Smooth muscle cell (in vitro differentiated cells): ENCODE results near the gene ADORA2B. TPM values are rescaled to one million over a fixed set of nuclear protein-coding genes. Genes with fewer than 3 reads are reported as not detected.
"Not testable (repeated sequence)": the region's sequence is repeated elsewhere in the genome, so short reads cannot be mapped to it uniquely, and the experiment has no call there.

Experiments
- DNase-seq: peaks from one replicate; lab custom pipeline; 2025; ENCODE audit not compliant: unreplicated experiment; lab: John Stamatoyannopoulos, UW
- H2AFZ ChIP-seq: fragments of 200-600 bp; sonication (generic); 2 replicates; pipeline ENCODE4 v1.6.0; 2016; ENCODE audit warnings: antibody characterized with exemption, low read depth, mild to moderate bottlenecking
- H3F3A ChIP-seq: fragments of 200-600 bp; sonication (generic); 2 replicates; pipeline ENCODE4 v1.6.0; 2017; ENCODE audit warnings: antibody characterized with exemption, low read depth
- H3K27ac ChIP-seq: fragments of 200-600 bp; sonication (generic); 2 replicates; pipeline ENCODE4 v1.5.1; 2016; ENCODE audit warnings: low read depth, mild to moderate bottlenecking
- H3K27me3 ChIP-seq: fragments of 200-600 bp; sonication (generic); 2 replicates; pipeline ENCODE4 v1.6.1; 2016; ENCODE audit warnings: low read depth, mild to moderate bottlenecking
- H3K36me3 ChIP-seq: fragments of 200-600 bp; sonication (generic); 2 replicates; pipeline ENCODE4 v1.5.1; 2016; ENCODE audit warnings: low read depth
- H3K4me1 ChIP-seq: fragments of 200-600 bp; sonication (generic); 2 replicates; pipeline ENCODE4 v1.5.1; 2016; ENCODE audit warnings: low read depth
- H3K4me2 ChIP-seq: fragments of 200-600 bp; sonication (generic); 2 replicates; pipeline ENCODE4 v1.6.0; 2016; ENCODE audit warnings: mild to moderate bottlenecking
- H3K4me3 ChIP-seq: fragments of 200-600 bp; sonication (generic); 2 replicates; pipeline ENCODE4 v1.5.1; 2016; ENCODE audit warnings: mild to moderate bottlenecking
- H3K79me2 ChIP-seq: fragments of 200-600 bp; sonication (generic); 2 replicates; pipeline ENCODE4 v1.6.0; 2016; ENCODE audit warnings: low read depth, mild to moderate bottlenecking
- H3K9ac ChIP-seq: fragments of 200-600 bp; sonication (generic); 2 replicates; pipeline ENCODE4 v1.6.0; 2016; ENCODE audit warnings: low read depth
- H3K9me3 ChIP-seq: fragments of 200-600 bp; sonication (generic); replicated peaks from 2 replicates; pipeline ENCODE4 v1.5.1; 2016; ENCODE audit warnings: low read depth
- H4K20me1 ChIP-seq: fragments of 200-600 bp; sonication (generic); 2 replicates; pipeline ENCODE4 v1.6.0; 2016; ENCODE audit warnings: low read depth
- CTCF ChIP-seq: fragments of 200-600 bp; sonication (generic); IDR thresholded peaks from 2 replicates; pipeline ENCODE4 v1.5.1; 2017; ENCODE audit warnings: borderline replicate concordance, mild to moderate bottlenecking, antibody characterized with exemption; ENCODE audit not compliant: insufficient read depth, poor library complexity, severe bottlenecking
- WGBS: methylation state at CpG from one replicate; pipeline ENCODE4 v1.1.7; 2016; ENCODE audit warnings: low lambda C conversion rate; 5-methylcytosine and 5-hydroxymethylcytosine counted together
- polyA plus RNA-seq: library from polyadenylated mRNA; unstranded; fragments of >200 nt; fragmentation: Nextera tagmentation; extraction: Ambion mirVana; gene quantifications from 2 replicates; pipeline ENCODE4 v1.2.1, GENCODE V29; 2016
- total RNA-seq: library from RNA; depleted of rRNA; stranded (reverse); fragments of >200 nt; gene quantifications from 2 replicates; pipeline ENCODE4 v1.2.3, GENCODE V29; 2014

The ADORA2B gene
- total and polyA plus RNA-seq, 2 experiments from 2014 or later: 14.2 to 17.0 TPM

DNA sequence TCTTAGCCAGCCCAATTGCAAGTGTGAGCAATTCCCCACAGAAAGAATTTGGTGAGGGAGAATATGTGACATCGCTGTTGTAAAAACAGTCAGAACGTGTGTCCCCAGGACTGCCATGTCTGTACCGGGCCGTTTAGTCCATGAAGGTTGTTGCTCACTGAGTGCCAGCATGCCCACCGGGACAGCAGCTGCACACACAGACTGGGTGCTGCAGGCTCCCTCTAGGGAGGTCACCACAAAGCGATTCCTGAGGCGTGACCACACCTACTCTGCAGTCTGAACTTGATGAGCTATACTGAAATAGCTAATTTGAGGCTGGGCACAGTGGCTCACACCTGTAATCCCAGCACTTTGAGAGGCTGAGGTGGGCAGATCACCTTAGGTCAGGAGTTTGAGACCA is 44.1 kb upstream of the ADORA2B start:
- H3F3A ChIP-seq: no peaks in the 10 kb centered on the region
- no peaks in the 10 kb centered on the region for H3K27me3 ChIP-seq
- no peak overlapping the region for H3K4me2 ChIP-seq
- no peak overlapping the region for H2AFZ ChIP-seq
- no peak overlapping the region for H3K27ac ChIP-seq
- no peak for TF ChIP-seq CTCF
- H4K20me1 ChIP-seq: no peaks in the 10 kb centered on the region
- no peaks in the 10 kb centered on the region for H3K36me3 ChIP-seq
- no peak for DNase-seq
- 86% methylated on average over 7 of the region's 7 CpGs for WGBS
- no peaks in the 10 kb centered on the region for H3K9me3 ChIP-seq
- H3K4me1 ChIP-seq: no peaks in the 10 kb centered on the region
- no peak overlapping the region for H3K4me3 ChIP-seq
- no peak overlapping the region for H3K9ac ChIP-seq
- H3K79me2 ChIP-seq: no peaks in the 10 kb centered on the region

DNA sequence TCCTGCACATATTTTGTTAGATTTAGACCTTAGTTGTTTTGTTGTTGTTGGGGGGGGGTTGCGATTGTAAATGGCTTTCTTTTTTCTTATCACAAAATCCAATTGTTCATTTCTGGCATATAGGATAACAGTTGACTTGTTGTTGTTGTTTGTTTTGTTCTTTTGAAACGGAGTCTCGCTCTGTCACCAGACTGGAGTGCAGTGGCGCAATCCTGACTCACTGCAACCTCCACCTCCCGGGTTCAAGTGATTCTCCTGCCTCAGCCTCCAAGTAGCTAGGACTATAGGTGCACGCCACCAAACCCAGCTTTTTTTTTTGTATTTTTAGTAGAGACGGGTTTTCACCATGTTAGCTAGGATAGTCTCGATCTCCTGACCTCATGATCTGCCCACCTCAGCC is 39.7 kb upstream of the ADORA2B start:
- not testable (repeated sequence) for H3K27me3 ChIP-seq, H3K36me3 ChIP-seq, H3K27ac ChIP-seq, H3K4me3 ChIP-seq, H4K20me1 ChIP-seq, DNase-seq, H3K9ac ChIP-seq, H3K4me2 ChIP-seq, H3K9me3 ChIP-seq, H3K4me1 ChIP-seq, H3K79me2 ChIP-seq, H3F3A ChIP-seq, H2AFZ ChIP-seq
- WGBS: 93% methylated on average over 8 of the region's 8 CpGs

DNA sequence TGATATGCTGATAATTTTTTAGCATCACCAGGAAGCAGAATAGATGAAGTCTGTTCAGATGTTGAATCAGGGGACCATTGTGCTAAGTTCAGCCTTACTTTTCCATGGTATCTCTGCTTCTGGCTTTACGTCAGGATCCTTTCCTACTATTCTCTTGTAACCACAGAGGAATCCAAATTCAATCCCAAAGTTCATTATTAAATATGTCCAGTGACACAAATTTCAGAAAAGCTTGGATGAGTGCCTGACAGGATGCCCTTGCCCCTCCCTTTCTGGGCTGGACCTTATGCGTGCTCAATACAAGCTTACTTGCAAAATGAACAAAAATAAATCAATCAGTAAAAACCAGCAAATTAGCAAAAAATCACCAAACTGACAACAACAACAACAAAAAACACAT is 37.6 kb upstream of the ADORA2B start:
- Histone ChIP-seq H4K20me1 (no peaks in the 10 kb centered on the region), H3K79me2 (no peaks in the 10 kb centered on the region), H3K27me3 (no peaks in the 10 kb centered on the region), H3K9ac (no peak overlapping the region), H3K27ac (no peak overlapping the region), H3F3A (no peaks in the 10 kb centered on the region), H3K4me3 (no peak overlapping the region), H3K36me3 (no peaks in the 10 kb centered on the region), H3K4me2 (no peak overlapping the region), H3K4me1 (no peaks in the 10 kb centered on the region), H2AFZ (no peak overlapping the region), H3K9me3 (no peaks in the 10 kb centered on the region)
- no peak for TF ChIP-seq CTCF
- no peak for DNase-seq
- WGBS: 100% methylated on average over 2 of the region's 2 CpGs

DNA sequence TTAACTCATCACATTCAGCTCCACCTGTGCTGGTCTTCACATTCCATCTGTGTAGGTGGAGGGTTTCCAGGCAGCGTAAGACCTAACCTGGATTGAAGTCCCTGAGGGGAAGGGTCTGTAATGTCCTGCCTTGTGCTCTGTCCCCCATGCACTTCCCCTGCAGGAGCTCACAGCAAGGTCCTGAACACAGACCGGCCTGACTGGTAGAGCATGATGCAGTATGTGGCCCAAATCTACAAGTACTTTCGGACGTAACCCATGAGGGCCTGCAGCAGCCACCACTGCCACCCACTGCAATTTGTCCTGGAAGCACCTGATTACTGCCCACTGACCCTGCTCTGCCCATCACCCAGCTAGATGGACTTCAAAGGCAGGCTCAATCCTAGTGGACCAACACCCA is 36.6 kb upstream of the ADORA2B start:
- Histone ChIP-seq H3K4me1 (no peaks in the 10 kb centered on the region), H3K27ac (no peak overlapping the region), H3F3A (no peaks in the 10 kb centered on the region), H3K9me3 (no peaks in the 10 kb centered on the region), H2AFZ (no peak overlapping the region), H3K4me2 (no peak overlapping the region), H3K9ac (no peak overlapping the region), H3K27me3 (no peaks in the 10 kb centered on the region), H3K36me3 (no peaks in the 10 kb centered on the region), H3K4me3 (no peak overlapping the region), H4K20me1 (no peaks in the 10 kb centered on the region), H3K79me2 (no peaks in the 10 kb centered on the region)
- no peak for DNase-seq
- no peak for TF ChIP-seq CTCF
- WGBS: 87% methylated on average over 4 of the region's 4 CpGs
